Nephron progenitor cell (in vitro differentiated cells): ENCODE results near the gene ZNF593OS.

Source experiments
- DNase-seq: peaks from one replicate; pipeline ENCODE4 v3.0.0; 2021
- H3K27ac Mint-ChIP-seq: 2 replicates; pipeline ENCODE4 v1.8.0; 2021; ENCODE audit warnings: mild to moderate bottlenecking, moderate library complexity, mixed read lengths
- H3K27me3 Mint-ChIP-seq: 2 replicates; pipeline ENCODE4 v1.8.0; 2021; ENCODE audit warnings: mild to moderate bottlenecking, low read depth, mixed read lengths; ENCODE audit not compliant: poor library complexity
- H3K36me3 Mint-ChIP-seq: 2 replicates; pipeline ENCODE4 v1.8.0; 2021; ENCODE audit warnings: low read depth, mixed read lengths
- H3K4me1 Mint-ChIP-seq: 2 replicates; pipeline ENCODE4 v1.8.0; 2021; ENCODE audit warnings: mixed read lengths
- H3K4me3 Mint-ChIP-seq: 2 replicates; pipeline ENCODE4 v1.8.0; 2021; ENCODE audit warnings: mild to moderate bottlenecking, moderate library complexity, mixed read lengths
- H3K9me3 Mint-ChIP-seq: 2 replicates; pipeline ENCODE4 v1.8.0; 2021; ENCODE audit warnings: mild to moderate bottlenecking, moderate library complexity, mixed read lengths
- TF ChIP-seq, protein P1 (sequence below): fragments of 200-600 bp; sonication (generic); IDR thresholded peaks from 2 replicates; pipeline ENCODE4 v1.5.0; 2021; ENCODE audit warnings: antibody characterized with exemption

Gene ZNF593OS

DNA sequence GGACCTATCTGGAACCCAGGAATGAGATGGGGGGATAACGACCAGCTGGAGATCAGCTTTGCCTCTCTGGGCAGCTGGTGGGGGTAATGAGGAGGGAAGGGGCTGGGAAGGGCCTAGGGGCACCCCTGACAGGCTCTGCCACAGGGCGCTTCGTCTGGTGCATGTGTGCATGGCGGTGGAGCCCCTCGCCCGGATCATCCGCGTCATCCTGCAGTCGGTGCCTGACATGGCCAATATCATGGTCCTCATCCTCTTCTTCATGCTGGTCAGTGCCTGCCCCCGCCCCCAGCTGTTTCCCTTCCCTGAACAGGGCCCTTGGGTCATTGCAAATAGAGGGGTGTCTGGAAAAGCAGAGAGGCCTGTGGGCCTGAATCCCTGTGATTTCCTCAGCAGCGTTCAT is 26.2 kb upstream of the ZNF593OS start:
- Mint-ChIP-seq H3K27ac (no peak overlapping the region), H3K9me3 (no peaks in the 10 kb centered on the region), H3K27me3 (peaks cover 25% of the 10 kb centered on the region), H3K4me3 (no peak overlapping the region), H3K4me1 (peaks cover 30% of the 10 kb centered on the region), H3K36me3 (no peaks in the 10 kb centered on the region)
- TF ChIP-seq, protein P1, sequence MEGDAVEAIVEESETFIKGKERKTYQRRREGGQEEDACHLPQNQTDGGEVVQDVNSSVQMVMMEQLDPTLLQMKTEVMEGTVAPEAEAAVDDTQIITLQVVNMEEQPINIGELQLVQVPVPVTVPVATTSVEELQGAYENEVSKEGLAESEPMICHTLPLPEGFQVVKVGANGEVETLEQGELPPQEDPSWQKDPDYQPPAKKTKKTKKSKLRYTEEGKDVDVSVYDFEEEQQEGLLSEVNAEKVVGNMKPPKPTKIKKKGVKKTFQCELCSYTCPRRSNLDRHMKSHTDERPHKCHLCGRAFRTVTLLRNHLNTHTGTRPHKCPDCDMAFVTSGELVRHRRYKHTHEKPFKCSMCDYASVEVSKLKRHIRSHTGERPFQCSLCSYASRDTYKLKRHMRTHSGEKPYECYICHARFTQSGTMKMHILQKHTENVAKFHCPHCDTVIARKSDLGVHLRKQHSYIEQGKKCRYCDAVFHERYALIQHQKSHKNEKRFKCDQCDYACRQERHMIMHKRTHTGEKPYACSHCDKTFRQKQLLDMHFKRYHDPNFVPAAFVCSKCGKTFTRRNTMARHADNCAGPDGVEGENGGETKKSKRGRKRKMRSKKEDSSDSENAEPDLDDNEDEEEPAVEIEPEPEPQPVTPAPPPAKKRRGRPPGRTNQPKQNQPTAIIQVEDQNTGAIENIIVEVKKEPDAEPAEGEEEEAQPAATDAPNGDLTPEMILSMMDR = no peak
- no peak for DNase-seq

DNA sequence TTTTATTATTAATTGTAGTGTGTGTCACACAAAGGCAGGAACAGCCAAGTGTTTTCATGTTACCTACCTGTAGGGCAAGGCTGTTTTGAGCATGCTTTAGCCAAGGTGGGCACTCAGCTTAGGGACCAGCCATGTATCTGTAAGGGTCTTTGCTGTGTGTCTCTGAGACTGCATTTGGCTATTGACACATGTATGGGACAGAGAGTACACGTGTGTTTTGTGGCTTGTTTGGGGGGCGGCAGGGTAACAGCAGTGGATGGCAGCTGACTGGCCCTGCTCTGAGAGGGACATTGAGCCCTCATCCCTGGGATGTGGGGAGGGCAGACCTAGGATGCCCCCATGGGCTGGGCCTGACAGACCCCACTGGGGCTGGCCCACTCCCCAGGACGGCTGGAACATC is 25.7 kb upstream of the ZNF593OS start:
- no peak for DNase-seq
- TF ChIP-seq, protein P1 = no peak
- peaks cover 22% of the 10 kb centered on the region for H3K27me3 Mint-ChIP-seq
- no peak overlapping the region for H3K4me3 Mint-ChIP-seq
- no peak overlapping the region for H3K27ac Mint-ChIP-seq
- H3K4me1 Mint-ChIP-seq = peaks cover 28% of the 10 kb centered on the region
- no peaks in the 10 kb centered on the region for H3K9me3 Mint-ChIP-seq
- no peaks in the 10 kb centered on the region for H3K36me3 Mint-ChIP-seq

DNA sequence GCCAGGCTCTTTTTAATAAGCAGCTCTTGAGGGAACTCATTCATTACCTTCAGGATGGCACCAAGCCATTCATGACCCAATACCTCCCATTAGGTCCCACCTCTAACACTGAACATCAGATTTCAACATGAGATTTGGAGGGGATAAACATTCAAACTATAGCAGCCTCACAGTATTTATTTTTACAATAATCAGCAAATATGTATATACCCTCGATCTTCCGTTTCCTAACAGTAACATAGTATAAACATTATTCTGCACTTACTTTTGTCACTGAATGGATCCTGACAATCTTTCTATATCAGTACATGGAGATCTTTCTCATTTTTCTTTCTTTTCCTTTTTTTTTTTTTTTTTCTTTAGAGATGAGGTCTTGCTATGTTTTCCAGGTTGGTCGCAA is 24.2 kb upstream of the ZNF593OS start:
- Mint-ChIP-seq H3K27ac (no peak overlapping the region), H3K27me3 (peaks cover 12% of the 10 kb centered on the region), H3K36me3 (no peaks in the 10 kb centered on the region), H3K4me3 (no peak overlapping the region), H3K9me3 (no peaks in the 10 kb centered on the region), H3K4me1 (peaks cover 25% of the 10 kb centered on the region)
- TF ChIP-seq, protein P1 = no peak
- no peak for DNase-seq

DNA sequence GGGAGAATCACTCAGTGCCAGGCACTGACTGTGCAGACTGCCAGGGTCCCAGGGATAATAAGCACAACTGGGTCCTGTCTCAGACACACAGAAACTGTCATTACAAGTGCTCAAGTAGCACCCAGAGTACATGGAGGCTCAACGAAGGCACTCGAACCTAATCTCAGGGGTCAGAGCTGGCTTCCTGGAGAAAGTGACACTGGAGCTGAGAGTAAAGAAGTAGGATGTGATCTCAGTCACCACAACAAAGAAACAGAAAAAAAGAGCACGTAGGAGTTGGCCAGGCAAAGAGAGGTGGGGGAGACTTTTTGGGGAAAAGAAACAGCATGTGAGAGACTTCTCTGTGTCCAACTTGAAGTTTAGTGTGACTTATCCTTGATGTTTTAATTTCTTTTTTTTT is 20.1 kb upstream of the ZNF593OS start:
- peak overlapping the region; percentile 29 for H3K27ac Mint-ChIP-seq
- H3K9me3 Mint-ChIP-seq = no peaks in the 10 kb centered on the region
- no peaks in the 10 kb centered on the region for H3K36me3 Mint-ChIP-seq
- DNase-seq = no peak
- H3K4me3 Mint-ChIP-seq = no peak overlapping the region
- peaks cover 7% of the 10 kb centered on the region for H3K27me3 Mint-ChIP-seq
- TF ChIP-seq, protein P1 = no peak
- peaks cover 29% of the 10 kb centered on the region for H3K4me1 Mint-ChIP-seq

DNA sequence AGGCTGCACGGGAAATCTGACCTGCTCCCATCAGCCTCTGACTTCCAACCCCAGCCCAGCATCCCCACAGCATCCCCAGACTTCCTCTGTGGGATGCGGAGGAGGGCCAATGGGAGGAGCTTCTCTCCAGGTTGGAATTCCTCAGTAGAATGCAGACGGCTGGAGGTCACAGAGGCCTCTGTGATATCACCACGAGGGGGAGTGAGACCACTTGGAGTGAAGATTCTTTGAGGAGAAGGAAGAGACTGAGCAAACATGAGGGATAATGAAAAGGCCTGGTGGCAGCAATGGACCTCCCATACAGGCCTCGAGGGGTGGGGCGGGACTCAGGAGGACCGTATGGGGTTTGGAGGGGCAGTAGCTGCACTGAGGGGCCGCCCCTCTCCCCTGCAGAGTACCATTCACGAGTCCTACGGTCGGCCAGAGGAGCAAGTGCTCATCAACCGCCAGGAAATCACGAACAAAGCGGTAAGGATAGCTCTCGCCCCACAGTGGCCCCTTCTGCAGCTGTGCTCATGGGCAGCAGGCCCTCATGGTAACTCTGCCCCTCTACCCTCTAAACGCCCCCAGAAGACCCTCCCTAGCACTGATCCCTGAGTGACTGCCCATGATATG is 18.8 kb upstream of the ZNF593OS start, which contains the start of gene CATSPER4:
Gene CATSPER4, plus strand, starts transcription at position 230 of the 615 bp plus-strand sequence. Its CDS starts 26 bp downstream, at position 256.
- Mint-ChIP-seq H3K36me3 (no peaks in the 10 kb centered on the region), H3K4me1 (peaks cover 29% of the 10 kb centered on the region), H3K9me3 (no peaks in the 10 kb centered on the region), H3K27me3 (peaks cover 7% of the 10 kb centered on the region), H3K27ac (peak within 1 kb of the TSS; percentile 75), H3K4me3 (no peak within 1 kb of the TSS)
- peak; percentile 67 for DNase-seq
- TF ChIP-seq, protein P1 = peak; percentile 43

DNA sequence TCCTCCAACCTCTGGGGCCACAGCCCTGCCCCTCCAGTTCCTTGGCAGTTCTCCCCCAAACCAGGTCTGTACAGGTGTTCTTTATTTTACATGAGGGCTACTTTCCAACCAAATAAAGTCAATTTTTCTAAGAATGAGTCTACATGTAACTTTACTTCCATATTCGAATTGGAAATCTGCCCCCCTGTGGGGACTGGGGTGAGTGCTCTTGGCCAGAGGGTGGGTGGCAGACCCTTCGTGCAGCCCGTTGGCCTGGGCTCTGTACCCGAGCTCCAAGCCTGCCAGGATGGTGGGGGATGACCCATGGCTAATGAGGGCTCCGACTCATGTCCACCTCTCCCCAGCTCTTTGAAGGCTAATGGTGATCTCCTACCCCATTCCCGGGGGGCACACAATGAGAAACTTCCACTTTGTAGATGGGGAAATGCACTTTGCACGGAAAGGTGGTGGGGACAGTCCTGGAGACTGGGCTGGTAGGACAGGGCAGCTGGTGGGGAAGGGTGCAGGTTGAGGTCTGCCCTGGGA is 18.2 kb upstream of the ZNF593OS start:
- Mint-ChIP-seq H3K27me3 (peaks cover 7% of the 10 kb centered on the region), H3K36me3 (no peaks in the 10 kb centered on the region), H3K27ac (peak overlapping the region; percentile 75), H3K4me1 (peaks cover 29% of the 10 kb centered on the region), H3K4me3 (no peak overlapping the region), H3K9me3 (no peaks in the 10 kb centered on the region)
- no peak for DNase-seq
- TF ChIP-seq, protein P1 = no peak
